HG03095 (cell line): ENCODE results near the gene UNC79.

ENCODE experiments used
- ATAC-seq: cut with Tn5 transposase; IDR thresholded peaks from one replicate; pipeline ENCODE4 v1.9.1; 2021; ENCODE audit warnings: moderate library complexity; ENCODE audit not compliant: unreplicated experiment

The UNC79 gene

GRCh38 chr14:93546642-93547041, 115.9 kb downstream of the UNC79 start:
- ATAC-seq = no peak

DNA sequence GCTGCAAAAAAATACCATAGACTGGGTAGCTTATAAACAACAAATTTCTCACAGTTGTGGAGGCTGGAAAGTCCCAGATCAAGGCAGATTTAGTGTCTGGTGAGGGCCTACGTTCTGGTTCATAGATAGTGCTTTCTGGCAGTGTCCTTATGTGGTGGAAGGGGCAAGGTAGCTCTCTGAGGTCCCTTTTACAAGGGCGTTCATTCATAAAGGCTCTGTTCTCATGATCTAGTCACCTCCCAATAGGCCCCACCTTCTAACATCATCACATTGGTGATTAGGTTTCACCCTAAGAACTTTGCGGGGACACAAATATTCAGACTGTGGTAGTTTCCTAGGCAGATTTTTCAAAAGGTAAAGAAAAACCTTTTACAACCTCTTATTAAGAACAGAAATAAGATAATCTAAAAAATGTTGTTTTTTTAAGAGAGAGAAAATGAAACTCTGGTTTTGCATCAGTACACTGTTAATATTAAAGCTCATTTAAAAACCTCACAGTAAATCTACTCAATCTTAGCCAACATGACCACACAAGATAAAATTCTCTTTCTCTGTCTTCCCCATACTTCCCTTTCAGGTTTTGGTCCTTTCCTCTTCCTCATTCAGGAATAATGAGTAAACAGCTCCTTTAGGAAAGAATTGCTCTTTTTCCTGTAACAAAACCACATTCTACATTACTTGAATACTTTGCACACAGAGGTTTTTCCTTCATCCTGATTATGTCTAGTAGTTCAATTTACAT, 117.5 kb downstream of the UNC79 start:
- ATAC-seq = peak; percentile 62

- no peak for ATAC-seq
Observed at GRCh38 chr14:93549595-93549994, 118.9 kb downstream of the UNC79 start.

DNA sequence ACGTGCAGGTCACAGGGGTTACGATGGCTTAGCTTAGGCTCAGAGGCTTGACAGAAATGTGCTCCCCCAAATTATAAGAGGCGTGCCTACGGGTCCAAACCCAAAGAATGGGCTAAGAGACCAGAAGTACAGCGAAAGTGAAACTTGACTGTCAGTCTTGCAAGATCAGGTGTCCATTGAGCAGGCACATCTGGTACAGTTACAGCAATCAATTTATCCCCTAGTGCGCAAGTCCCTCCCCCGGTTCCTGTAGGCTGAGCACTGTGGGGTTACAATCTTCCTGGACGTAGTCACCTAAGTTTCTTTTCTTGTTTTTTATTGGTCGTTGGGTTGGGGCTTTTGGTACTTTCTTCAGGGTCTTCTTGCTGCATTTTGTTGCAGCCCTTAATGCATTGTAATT, 134.2 kb downstream of the UNC79 start:
- ATAC-seq = no peak

GRCh38 chr14:93566065-93566693, 135.4 kb downstream of the UNC79 start:
- no peak for ATAC-seq

- ATAC-seq = no peak
Observed at GRCh38 chr14:93571275-93571674, 140.5 kb downstream of the UNC79 start.

DNA sequence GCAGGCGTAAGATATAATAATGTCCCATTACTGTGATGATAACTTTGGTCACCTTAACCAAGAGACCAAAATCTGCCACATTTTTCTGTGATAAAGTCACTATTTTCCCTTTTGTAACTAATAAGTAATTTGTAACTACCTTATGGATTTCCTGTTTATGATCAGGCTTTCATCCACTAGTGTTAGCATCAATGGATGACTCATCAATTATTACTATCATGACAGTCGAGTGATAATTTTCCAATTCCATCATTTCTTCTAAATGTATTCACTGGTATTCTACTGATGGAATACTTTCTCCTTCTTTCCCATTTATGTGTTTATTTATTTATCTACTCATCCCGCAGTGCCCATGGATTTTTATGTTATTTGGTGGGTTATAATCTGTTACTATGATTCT, 148.4 kb downstream of the UNC79 start:
- no peak for ATAC-seq

DNA sequence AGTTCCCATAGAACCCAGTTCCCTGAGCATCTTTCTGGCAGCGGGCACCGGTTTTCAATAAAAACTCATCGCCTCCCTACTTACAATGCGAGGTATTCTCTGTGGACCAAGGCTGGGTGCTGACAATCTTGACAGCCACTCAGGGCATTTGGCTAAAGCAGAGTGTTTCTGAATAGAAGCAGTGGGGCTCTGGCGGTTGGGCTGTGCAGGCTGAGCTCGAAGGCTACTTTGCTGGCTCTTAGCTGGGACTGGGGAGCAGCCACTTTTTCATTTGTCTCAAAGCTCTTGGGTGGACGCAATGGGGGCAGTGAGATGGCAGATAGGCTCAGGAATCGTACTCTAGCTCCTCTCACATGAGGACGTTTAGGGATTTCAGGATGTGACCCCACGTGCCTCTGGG, 151.8 kb downstream of the UNC79 start:
- no peak for ATAC-seq

GRCh38 chr14:93587330-93587729, 156.6 kb downstream of the UNC79 start:
- no peak for ATAC-seq

- ATAC-seq = no peak
Observed at GRCh38 chr14:93591506-93591905, 160.8 kb downstream of the UNC79 start.

DNA sequence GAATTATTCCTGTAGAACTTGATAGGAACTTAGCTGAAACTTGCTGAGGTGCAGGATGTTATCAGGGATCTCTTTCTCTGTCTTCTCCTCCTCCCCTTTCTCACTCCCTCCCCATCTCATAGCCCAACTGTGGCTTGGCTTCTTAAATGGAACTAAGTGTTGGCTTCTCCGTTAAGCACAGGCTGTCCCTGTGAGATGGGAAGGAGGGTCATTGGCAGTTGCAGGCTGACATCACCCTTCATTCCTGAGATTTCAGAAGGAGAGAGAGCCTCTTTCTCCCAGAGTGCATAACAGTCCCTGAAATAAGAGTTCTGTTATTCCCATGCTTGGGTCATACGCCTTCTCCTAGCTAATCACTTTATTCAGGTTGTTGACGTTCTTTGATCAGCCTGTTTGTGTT, 162.0 kb downstream of the UNC79 start:
- no peak for ATAC-seq

GRCh38 chr14:93606091-93606490, 175.4 kb downstream of the UNC79 start:
- no peak for ATAC-seq

- no peak for ATAC-seq
Observed at GRCh38 chr14:93619176-93619793, 188.5 kb downstream of the UNC79 start.

- ATAC-seq = no peak
Observed at GRCh38 chr14:93628048-93628447, 197.3 kb downstream of the UNC79 start.

DNA sequence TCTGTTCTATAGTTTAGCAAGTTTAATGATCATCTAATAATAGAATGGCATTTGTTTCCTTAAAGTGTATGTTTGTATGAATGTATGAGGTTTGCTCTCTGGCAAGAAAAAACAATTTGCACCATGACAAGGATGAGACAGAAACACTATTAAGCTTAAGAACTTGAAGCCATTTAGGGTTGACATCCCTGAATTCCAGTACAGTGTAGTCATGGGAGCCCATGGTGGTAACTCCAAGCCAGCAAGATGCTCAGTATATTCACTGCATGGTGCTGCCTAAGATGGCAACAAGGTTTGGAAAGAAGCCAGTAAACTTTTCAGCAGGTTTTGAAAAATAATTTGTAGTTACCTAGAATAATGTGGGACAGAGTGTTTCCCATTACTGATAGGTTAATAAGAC, 198.9 kb downstream of the UNC79 start:
- ATAC-seq = no peak

DNA sequence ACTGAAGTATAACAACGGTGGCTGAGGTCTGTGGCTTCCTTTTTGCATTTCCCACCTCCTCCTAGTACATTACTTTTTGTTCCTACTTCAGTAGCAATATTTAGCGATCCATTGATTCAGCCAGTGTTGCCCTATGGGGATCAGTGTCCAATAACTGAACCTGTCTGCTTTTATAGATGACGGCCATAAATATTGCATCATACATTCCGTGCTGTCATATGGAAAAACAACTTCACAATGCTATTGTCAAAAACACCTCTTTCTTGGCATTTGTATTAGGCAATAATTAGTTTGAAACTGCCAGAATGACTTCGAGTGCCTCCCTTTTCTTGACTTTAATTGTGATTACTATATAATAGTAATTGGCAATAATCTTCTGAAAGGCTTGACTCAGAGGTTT, 208.1 kb downstream of the UNC79 start:
- ATAC-seq = no peak

DNA sequence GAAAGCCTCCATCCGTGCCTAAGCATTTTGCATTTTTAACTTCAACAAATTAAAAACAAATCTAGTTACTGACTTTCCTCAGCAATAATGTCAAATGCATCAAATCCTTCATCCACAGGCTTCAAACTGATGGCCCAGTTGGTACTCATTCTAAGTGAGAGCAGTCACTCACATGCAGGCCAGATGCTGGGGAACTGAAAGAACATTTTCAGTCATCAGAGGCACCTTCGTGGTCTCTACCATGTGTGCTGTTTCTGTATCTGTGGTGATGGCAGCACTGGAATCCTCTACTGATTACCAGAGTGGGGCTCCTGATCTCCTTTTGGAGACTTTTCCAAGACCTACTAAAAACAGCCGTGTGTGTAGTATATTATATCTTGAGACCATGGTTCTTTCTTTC, 212.4 kb downstream of the UNC79 start:
- no peak for ATAC-seq

GRCh38 chr14:93643676-93644075, 212.9 kb downstream of the UNC79 start:
- no peak for ATAC-seq

GRCh38 chr14:93645200-93645599, 214.5 kb downstream of the UNC79 start:
- ATAC-seq = no peak

DNA sequence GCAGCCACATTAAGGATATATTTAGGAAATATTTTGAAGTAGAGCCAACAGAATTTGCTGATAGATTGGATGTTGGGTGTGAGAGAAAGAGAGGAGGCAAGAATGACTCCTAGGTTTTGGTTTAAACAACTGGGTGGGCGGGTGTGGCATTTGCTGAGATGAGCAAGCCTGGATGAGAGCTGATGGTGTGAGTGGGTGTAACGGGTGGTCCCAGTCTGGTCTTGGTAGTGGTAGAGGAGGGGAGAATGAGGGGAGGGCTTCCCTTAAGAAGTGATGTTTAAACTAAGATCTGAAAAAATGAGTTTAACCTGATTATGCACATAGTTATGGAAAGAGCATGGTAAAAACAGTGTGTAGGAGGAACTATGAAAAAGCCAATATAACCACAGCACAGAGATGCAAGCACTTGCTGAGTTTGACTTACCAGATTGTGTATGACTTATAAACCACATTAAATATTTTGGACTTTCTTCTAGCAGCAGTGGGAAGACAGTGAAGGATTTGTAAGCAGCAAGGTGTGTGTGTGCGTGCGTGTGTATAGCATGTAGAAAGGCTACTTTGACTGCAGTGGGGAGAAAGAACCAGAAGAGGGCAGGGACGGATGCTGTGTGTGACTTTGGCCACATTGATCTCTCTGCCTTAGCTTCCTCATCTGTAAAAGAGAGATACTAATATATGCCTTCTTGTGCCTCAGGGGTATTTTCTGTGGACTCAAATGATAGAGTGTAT, 217.9 kb downstream of the UNC79 start:
- no peak for ATAC-seq

GRCh38 chr14:93654599-93654998, 223.9 kb downstream of the UNC79 start:
- no peak for ATAC-seq
